Measurements from ENCODE around the gene CCDC30.

Gene CCDC30

GRCh38 chr1:42462828-42463763, at the start of gene CCDC30:
Gene CCDC30 (plus strand): TSS chr1:42463286. CDS start chr1:42480552, 17,266 bp downstream.
- DNase-seq, result peak; percentile 98

DNA sequence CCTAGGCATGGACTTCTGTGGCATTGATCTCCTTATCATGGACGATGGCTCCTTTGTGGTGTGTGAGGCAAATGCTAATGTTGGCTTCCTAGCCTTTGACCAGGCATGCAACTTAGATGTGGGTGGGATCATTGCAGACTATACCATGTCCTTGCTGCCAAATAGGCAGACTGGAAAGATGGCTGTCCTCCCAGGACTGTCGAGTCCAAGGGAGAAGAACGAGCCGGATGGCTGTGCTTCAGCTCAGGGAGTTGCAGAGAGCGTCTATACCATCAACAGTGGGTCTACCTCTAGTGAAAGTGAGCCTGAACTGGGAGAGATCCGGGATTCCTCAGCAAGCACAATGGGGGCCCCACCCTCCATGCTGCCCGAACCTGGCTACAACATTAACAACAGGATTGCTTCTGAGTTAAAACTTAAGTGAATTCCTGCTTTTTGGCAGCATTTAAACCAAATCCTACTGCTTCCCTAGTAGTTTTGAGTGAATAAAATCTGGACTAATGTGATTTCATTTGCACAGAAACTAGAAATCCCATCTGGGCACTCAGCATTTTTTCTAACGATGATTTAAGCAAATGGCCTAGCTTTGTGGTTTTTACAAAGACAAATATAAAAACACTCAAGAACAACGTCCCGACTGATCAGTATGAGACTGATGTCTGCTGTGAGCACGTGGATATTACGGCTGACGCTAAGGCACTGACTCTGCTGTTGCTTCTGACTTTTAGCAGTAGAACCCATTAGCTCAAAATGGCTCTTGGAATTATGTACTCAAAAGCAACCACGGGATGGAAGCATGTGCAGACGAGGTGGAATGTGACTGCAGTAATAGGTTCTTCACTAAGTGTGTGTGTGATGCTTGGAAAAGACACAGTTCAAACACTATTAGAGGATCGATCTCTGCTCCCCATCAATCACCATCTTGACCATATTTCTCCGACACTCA, 48.3 kb upstream of the CCDC30 start:
- no peak for DNase-seq

- DNase-seq, result no peak
These were observed 45.9 kb upstream of the CCDC30 start for GRCh38 chr1:42417166-42417565.

GRCh38 chr1:42418516-42418915, 44.6 kb upstream of the CCDC30 start:
- no peak for DNase-seq

DNA sequence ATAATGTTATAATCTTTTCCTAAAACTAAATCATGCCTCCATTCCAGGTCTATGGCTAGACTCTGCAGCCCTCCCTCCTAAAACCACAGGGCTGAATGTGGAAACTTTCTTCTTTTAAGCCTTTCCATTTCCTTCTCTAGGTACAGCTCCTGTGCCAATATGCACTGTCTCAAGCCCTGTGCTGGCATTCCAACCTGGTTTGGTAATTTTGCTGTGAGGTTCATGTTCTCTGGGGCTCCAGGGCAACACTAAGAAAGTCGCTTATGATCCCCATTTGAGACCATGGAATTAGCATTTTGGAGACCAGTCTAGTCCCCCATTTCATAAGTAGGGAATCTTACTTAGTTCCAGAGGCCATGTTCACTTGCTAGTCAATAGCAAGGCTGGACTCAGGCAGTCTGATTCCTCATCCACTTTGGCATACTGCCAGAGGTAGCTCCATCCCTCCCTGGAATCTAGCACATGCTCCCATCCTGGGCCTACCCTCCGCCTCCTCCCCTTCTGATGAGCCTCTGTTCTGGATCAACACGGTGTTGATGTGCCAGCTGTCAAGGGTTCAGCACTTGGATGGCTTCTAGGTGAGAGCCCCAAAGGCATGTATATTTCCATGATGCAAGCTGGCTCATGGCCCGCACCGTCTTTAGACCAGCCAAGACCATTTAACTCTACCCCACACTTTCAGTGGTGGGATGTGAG, 43.8 kb upstream of the CCDC30 start:
- DNase-seq, result no peak

GRCh38 chr1:42420121-42420520, 43.0 kb upstream of the CCDC30 start:
- no peak for DNase-seq

DNA sequence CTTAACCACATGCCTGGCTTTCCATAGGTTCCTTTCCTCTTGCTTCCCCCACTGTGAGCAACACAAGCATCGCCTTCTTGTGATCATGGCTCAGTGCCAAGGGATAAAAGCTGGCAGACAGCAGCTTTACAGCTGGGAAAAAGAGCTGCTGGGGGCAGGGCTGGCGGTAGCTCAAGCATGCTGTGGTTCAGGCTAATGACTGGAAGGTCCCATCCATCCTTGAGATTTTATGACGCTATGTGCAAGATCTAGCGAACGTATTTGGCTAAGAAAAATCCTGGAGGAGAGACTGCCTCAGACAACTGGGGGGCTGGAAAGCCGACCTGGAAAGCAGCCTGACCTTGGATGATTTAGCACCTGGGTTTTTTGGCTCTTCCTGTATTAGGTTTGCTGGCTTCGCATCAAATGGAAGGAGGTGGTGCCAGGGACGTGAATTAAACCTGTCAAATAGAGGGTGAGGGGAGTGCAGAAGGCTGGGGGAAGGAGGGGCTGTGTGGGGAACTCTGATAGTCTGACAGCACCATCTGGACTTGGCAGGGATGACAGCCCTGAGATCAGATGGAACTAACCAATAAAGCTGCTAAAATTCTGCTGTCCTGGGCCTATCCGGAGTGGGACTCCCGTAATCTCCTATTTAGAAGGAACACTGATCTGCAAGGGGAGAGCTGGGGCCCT, 42.0 kb upstream of the CCDC30 start:
- no peak for DNase-seq

DNA sequence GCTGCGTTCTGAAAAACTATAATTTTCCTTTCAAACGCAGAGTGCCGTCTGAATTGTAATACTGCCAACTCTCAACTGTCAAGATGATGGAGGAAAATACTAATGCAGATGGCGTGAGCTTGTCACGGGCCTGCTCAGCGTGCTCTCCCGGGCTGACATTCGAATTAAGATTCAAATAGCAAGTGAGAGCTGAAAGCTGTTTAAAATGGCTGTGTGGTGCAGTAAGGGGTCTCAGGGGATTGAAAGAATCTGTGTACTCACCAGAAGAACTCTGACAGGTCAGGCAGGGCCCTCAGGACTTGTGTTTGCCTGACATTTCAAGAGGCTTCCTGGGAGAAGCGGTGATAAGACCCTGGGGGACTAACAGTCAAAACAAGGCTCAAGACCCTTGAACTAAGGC, 40.3 kb upstream of the CCDC30 start:
- DNase-seq, result no peak

GRCh38 chr1:42423681-42424080, 39.4 kb upstream of the CCDC30 start:
- no peak for DNase-seq

GRCh38 chr1:42424201-42424600, 38.9 kb upstream of the CCDC30 start:
- no peak for DNase-seq

DNA sequence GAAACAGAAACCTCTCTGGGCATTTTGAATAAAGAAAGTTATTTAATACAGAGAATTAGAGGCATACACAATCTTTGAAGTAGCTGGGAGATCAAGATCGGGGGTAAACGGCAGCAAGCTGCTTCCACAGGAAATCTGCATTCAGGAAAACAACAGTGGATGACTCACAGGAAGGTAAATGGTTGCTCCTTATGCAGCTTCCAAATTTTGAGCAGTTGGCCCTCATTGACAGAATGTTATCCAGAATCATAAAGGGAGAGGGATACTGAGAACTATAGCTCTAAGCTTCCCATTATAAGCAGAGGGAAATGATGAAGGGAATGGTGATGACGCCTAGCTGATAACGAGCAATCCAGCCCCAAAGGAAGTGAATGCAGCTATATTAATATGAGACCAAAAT, 35.8 kb upstream of the CCDC30 start:
- DNase-seq, result no peak

GRCh38 chr1:42429603-42430002, 33.5 kb upstream of the CCDC30 start:
- no peak for DNase-seq

GRCh38 chr1:42430286-42431135, 32.6 kb upstream of the CCDC30 start:
- DNase-seq, result no peak

DNA sequence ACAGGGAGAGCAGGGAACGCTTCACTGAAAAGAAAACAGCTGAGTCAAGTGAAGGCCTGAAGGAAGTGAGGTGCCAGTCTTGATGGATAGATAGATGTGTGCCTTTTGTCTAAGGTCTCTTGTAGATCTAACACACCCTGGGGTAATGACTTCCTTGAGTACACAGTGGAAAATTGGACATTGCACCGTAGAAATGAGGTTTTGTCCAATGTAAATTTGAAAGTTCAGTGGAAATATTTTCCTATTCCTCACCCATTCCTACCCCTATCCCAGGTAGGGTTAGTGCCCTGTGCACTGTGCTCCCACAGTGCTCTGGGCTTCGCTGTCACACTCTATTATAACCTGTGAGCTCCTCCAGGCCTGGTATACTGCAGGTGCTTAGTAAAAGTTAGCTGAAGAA, 31.6 kb upstream of the CCDC30 start:
- no peak for DNase-seq

GRCh38 chr1:42432714-42433113, 30.4 kb upstream of the CCDC30 start:
- DNase-seq, result no peak

DNA sequence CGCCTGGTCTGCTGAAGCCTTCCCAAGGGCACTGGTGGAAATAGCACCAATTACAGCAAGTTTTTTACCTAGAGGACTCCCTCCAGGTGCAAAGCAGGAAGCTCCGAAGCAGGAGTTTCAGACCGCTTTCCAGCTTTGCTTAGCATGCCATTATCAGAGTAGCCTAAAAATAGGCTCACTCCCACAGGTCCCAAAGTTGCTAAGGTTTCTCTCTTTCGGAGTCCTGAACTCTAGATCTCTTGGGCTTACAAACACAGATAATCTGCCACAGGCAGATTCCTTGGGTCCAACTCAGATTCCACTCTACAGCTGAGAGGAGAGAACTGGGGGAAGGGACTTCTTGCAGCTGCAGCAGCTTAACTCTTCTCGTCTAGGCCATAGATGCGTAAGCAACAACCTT, 29.7 kb upstream of the CCDC30 start:
- DNase-seq, result no peak

- DNase-seq, result no peak
These were observed 28.7 kb upstream of the CCDC30 start for GRCh38 chr1:42434340-42434739.

GRCh38 chr1:42439940-42440339, 23.1 kb upstream of the CCDC30 start:
- DNase-seq, result no peak

DNA sequence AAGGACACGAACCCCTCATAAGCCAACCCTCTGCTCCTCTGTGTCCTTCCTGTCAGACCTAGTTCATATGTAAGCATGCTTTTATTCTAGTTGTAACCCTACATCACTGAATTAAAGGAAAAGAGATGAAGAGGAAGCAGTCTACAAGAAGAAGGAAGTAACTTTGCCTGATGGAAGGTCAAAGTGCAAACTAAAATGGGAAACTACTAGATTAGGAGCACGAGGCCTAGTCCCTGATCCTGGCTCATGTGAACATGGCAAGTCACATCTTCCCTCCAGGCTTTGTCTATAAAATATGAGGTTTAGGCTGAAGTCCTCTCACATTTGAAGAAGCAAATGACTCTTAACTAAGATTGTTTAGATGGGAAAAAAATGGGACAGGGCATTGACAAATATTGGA, 20.4 kb upstream of the CCDC30 start:
- DNase-seq, result no peak

DNA sequence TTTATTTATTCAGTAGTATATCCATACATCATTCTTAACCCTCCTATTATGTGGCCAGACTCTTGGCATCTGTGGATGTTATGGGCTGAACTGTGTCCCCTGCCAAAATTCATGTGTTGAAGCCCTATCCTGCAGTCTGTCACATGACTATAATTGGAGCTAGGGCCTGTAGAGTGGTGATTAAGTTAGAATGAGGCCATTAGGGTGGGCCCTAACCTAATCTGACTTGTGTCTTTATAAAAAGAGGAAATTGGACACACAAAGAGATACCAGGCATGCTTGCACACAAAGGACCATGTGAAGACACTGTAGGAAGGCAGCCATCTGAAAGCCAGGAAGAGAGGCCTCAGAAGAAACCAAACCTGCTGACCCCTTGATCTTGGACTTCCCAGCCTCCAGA, 13.8 kb upstream of the CCDC30 start:
- DNase-seq, result no peak

DNA sequence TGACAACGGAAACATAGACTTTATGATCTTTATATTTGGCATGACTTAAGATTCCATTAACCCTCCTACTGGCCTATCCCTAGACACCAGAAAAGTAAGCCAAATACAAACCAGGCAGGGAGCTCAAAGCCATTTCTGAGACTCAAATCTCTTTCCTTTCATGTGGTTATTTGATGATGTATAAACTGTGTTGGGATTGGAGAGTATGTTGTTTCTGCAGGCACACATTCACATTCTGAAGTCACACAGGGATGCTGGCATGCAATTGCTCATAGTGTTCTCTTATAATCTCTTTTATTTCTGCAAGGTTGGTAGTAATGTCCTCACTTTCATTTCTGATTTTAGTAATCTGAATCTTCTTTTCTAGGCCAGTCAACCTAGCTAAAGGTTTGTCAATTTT, 13.0 kb upstream of the CCDC30 start:
- DNase-seq, result no peak

GRCh38 chr1:42453386-42453785, 9.7 kb upstream of the CCDC30 start:
- DNase-seq, result no peak
